SW480 (cell line): ENCODE results near the gene AGTRAP.

Experiments
- DNase-seq: peaks from one replicate; pipeline ENCODE4 v3.0.0-alpha.2; 2016; ENCODE audit warnings: low spot score

Gene AGTRAP

DNA sequence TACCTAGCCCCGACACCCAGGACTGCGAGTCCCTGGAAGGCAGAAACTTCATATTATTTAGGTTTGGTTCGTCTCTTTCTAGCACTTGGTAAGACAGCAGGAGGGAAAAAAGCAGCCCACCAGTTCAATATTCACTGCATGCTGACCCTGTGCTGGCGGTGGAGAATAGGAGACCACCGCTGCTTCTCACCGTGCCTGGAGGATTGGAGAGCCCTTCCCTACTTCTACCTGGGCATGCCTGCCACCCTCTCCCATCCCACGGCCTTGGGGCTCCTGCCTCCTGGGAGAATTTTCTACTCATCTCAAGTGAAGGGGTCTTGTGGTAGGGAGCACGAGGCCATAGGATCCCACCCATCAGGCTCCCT, 64.4 kb downstream of the AGTRAP start:
- no peak for DNase-seq
